ENCODE results near the gene SPTBN1.

DNA sequence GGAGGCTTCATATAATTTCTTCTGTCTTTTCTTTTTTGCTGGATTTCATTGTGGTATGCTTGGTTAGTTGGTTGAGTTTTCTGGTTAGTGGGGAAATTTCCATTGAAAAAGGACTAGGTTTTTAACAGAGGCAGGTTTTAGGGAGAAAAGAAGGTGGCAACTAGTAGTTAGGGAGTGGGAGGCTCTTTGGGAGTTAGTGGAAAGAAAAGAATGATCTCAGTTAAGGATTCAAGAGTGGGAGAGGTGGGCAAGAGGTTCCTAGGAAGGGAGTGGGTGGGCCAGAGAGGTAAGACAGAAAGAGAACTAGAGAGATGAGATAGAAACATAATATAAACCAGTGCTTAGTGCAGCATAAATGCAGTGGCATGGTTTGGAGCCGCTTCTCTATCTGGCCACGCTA lies 96.9 kb downstream of the SPTBN1 start:
- no peak for TF ChIP-seq NFIC (IDR thresholded peaks at IDR 0.05)
- TF ChIP-seq EP300 (IDR thresholded peaks at IDR 0.05; ENCODE audit: borderline replicate concordance) = no peak
- TF ChIP-seq YY1 (IDR thresholded peaks at IDR 0.05; ENCODE audit: low read depth) = no peak
- TF ChIP-seq, protein P1, sequence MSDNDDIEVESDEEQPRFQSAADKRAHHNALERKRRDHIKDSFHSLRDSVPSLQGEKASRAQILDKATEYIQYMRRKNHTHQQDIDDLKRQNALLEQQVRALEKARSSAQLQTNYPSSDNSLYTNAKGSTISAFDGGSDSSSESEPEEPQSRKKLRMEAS (IDR thresholded peaks at IDR 0.05) = no peak
- no peak for TF ChIP-seq TCF12 (IDR thresholded peaks at IDR 0.05; ENCODE audit: low read depth)
- TF ChIP-seq, protein P2, sequence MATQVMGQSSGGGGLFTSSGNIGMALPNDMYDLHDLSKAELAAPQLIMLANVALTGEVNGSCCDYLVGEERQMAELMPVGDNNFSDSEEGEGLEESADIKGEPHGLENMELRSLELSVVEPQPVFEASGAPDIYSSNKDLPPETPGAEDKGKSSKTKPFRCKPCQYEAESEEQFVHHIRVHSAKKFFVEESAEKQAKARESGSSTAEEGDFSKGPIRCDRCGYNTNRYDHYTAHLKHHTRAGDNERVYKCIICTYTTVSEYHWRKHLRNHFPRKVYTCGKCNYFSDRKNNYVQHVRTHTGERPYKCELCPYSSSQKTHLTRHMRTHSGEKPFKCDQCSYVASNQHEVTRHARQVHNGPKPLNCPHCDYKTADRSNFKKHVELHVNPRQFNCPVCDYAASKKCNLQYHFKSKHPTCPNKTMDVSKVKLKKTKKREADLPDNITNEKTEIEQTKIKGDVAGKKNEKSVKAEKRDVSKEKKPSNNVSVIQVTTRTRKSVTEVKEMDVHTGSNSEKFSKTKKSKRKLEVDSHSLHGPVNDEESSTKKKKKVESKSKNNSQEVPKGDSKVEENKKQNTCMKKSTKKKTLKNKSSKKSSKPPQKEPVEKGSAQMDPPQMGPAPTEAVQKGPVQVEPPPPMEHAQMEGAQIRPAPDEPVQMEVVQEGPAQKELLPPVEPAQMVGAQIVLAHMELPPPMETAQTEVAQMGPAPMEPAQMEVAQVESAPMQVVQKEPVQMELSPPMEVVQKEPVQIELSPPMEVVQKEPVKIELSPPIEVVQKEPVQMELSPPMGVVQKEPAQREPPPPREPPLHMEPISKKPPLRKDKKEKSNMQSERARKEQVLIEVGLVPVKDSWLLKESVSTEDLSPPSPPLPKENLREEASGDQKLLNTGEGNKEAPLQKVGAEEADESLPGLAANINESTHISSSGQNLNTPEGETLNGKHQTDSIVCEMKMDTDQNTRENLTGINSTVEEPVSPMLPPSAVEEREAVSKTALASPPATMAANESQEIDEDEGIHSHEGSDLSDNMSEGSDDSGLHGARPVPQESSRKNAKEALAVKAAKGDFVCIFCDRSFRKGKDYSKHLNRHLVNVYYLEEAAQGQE (IDR thresholded peaks at IDR 0.05; ENCODE audit: low read depth) = no peak
- TF ChIP-seq, protein P3, sequence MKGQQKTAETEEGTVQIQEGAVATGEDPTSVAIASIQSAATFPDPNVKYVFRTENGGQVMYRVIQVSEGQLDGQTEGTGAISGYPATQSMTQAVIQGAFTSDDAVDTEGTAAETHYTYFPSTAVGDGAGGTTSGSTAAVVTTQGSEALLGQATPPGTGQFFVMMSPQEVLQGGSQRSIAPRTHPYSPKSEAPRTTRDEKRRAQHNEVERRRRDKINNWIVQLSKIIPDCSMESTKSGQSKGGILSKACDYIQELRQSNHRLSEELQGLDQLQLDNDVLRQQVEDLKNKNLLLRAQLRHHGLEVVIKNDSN (IDR thresholded peaks at IDR 0.05) = no peak
- no peak for TF ChIP-seq CREB1 (IDR thresholded peaks at IDR 0.05; ENCODE audit: low read depth)
- no peak for TF ChIP-seq RAD21 (IDR thresholded peaks at IDR 0.05; ENCODE audit: low read depth)
